Large intestine (tissue), 3 donors: ENCODE measurements around the gene CYTH4. TPM values are rescaled to one million over a fixed set of nuclear protein-coding genes. Genes with fewer than 3 reads are reported as not detected.

Source experiments
- DNase-seq, 2 donors: peaks; one replicate each; pipeline versions ENCODE4 v3.0.0 to v3.0.0-alpha.2; 2013
- H3K27ac ChIP-seq: one replicate; pipeline ENCODE4 v1.5.1; 2013; ENCODE audit warnings: low read length
- H3K27me3 ChIP-seq: 2 replicates; pipeline ENCODE4 v1.6.1; 2013; ENCODE audit warnings: low read length; ENCODE audit not compliant: control insufficient read depth, insufficient read depth
- H3K36me3 ChIP-seq: 2 replicates; pipeline ENCODE4 v1.6.1; 2013; ENCODE audit warnings: low read length; ENCODE audit not compliant: control insufficient read depth, insufficient read depth
- H3K4me1 ChIP-seq: one replicate; pipeline ENCODE4 v1.6.1; 2013; ENCODE audit warnings: low read length; ENCODE audit not compliant: control insufficient read depth, insufficient read depth
- H3K4me3 ChIP-seq: one replicate; pipeline ENCODE4 v1.5.1; 2013; ENCODE audit warnings: low read length
- H3K9me3 ChIP-seq: one replicate; pipeline ENCODE4 v1.6.1; 2013; ENCODE audit warnings: mild to moderate bottlenecking, low read depth, low read length, moderate library complexity; ENCODE audit not compliant: control insufficient read depth
- WGBS: methylation state at CpG from one replicate; pipeline ENCODE4 v1.1.5; 2013; ENCODE audit warnings: low lambda C conversion rate; ENCODE audit not compliant: insufficient coverage; 5-methylcytosine and 5-hydroxymethylcytosine counted together
- polyA plus RNA-seq: library from polyadenylated mRNA; unstranded; fragments of 120-200 nt; gene quantifications from one replicate; pipeline ENCODE4 v1.2.1, GENCODE V29; 2013

CYTH4 gene
- polyA plus RNA-seq, 1 donor: 4.3 TPM

GRCh38 chr22:37311761-37312312, 29.5 kb downstream of the CYTH4 start:
- no peak for DNase-seq
- Histone ChIP-seq H3K36me3 (no peaks in the 10 kb centered on the region), H3K4me3 (no peak overlapping the region), H3K9me3 (no peaks in the 10 kb centered on the region), H3K27me3 (no peaks in the 10 kb centered on the region), H3K4me1 (peaks cover 6% of the 10 kb centered on the region), H3K27ac (no peak overlapping the region)
- no CpG with 5 or more reads among the region's 19 CpGs for WGBS

DNA sequence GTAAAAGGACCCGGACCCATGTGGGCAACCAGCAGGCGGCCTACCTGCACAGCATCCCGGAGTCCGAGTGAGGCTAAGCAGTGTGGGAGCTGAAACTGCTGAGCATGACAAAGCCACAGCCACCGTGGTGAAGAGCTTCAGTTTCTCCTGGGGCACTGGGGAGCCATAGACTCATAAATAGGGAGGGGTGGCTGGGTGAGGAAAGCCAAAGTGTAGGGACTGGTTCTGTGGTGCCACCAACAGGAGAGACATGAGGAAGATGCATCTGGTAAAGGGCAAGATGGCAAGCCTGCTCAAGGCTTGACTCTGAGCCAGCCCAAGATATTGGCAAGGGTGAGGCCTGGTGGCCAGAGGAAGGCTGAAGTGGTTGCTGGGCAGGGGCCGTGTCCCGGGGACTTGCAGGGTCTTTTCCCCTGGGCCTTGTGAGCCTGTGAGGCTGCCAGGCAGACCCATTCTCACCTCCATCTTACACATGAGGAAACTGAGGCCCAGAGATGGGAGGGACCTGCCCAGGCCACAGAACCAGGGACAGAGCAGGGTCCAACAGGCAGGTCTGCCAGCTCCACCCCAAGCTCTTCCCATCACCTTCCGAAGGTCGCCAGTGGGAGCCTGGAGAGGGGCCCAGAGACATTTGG, 30.4 kb downstream of the CYTH4 start:
- Histone ChIP-seq H3K4me1 (peaks cover 2% of the 10 kb centered on the region), H3K27ac (no peak overlapping the region), H3K36me3 (no peaks in the 10 kb centered on the region), H3K4me3 (no peak overlapping the region), H3K27me3 (no peaks in the 10 kb centered on the region), H3K9me3 (no peaks in the 10 kb centered on the region)
- WGBS: no CpG with 5 or more reads among the region's 9 CpGs
- DNase-seq: no peak

DNA sequence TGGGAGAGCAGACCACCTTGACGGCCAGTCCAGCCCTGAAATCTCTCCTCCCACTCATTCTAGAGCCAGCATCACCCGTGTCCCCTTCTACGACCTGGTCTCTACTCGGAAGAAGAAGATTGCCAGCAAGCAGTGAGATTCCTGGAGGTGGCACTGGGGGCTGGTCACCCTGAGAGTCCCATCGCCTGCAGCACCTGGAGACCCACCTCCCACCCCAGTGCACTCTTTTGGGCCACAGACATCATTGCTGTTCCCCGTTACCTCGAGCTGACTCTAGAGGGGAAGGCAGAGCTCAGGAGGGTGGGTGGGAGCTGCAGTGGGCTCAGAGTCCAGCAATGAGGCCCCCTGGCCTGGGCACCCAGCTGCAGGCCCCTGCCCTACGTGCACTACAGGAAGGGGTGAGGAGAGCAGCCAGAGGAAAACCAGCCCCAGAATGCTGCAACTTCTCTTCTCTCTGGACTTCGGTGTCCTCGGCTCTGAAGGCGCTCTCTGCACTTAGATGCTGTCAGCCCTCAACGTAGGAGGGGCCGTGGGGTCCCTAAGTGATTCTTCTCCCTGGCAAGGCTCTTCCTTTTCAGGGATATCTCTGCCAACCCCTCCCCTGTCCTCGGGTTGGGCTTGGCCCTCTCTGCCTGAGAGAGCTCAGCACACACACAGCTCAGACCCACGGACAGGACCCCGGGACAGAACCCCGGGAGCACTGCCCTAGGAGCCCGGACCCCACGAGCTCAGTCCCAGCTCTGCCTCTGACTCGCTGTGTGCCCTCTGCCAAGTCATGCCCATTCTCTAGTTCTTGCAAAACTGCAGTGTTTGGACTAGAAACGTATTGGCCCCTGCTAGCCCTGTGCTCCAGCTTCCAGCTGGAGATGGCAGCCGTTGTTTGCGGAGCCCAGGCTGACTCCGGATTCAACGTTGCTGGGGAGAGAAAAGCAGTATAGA, 31.3 kb downstream of the CYTH4 start:
- no peak for DNase-seq
- H3K36me3 ChIP-seq: no peaks in the 10 kb centered on the region
- no CpG with 5 or more reads among the region's 25 CpGs for WGBS
- no peaks in the 10 kb centered on the region for H3K9me3 ChIP-seq
- no peak overlapping the region for H3K27ac ChIP-seq
- H3K27me3 ChIP-seq: no peaks in the 10 kb centered on the region
- H3K4me3 ChIP-seq: no peak overlapping the region
- no peaks in the 10 kb centered on the region for H3K4me1 ChIP-seq

DNA sequence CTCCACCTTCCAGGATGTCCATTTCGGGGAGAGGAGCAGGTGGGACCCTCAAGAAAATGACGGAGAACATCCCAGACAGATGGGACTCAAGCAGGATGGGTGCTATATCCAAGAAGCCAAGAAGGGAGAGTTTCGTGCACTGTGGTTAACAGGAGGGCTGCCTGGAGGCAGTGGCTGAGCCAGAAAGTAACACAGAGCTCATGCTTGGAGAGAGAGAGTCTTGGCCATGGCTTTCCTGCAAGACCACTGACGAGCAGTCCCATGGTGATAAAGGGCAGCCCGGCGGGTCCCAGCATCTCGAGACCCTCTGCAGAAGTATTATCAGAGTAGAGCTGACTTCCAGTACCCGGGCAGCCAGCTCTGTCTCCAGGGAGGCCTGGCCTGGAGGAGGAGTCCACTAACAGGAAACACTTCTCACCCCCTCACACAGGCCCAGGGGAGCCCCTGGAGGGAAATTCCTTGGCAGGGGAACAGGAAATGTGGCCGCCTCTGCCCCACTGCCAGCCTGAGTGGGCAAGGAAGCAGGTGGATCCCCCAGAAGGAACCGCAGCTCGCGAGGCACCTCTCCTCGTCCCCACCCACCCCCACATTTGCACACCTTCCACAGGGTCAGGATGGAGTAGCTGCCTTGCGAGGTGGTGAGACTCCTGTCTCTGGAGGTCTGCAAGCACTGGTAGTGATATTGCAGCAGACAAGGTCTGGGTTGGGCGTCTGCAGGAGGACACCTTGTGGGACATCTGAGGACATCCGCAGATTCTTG, 32.2 kb downstream of the CYTH4 start:
- Histone ChIP-seq H3K4me1 (no peaks in the 10 kb centered on the region), H3K9me3 (no peaks in the 10 kb centered on the region), H3K4me3 (no peak overlapping the region), H3K27ac (no peak overlapping the region), H3K27me3 (no peaks in the 10 kb centered on the region), H3K36me3 (no peaks in the 10 kb centered on the region)
- WGBS: no CpG with 5 or more reads among the region's 16 CpGs
- DNase-seq: no peak

GRCh38 chr22:37316405-37316804, 34.1 kb downstream of the CYTH4 start:
- H3K9me3 ChIP-seq: no peaks in the 10 kb centered on the region
- H3K36me3 ChIP-seq: no peaks in the 10 kb centered on the region
- DNase-seq: no peak
- no peak overlapping the region for H3K27ac ChIP-seq
- H3K4me3 ChIP-seq: no peak overlapping the region
- no CpG with 5 or more reads among the region's 6 CpGs for WGBS
- no peaks in the 10 kb centered on the region for H3K27me3 ChIP-seq
- peaks cover 6% of the 10 kb centered on the region for H3K4me1 ChIP-seq

GRCh38 chr22:37316875-37317371, 34.6 kb downstream of the CYTH4 start:
- no peaks in the 10 kb centered on the region for H3K36me3 ChIP-seq
- no peaks in the 10 kb centered on the region for H3K9me3 ChIP-seq
- no peaks in the 10 kb centered on the region for H3K27me3 ChIP-seq
- DNase-seq: peak; percentile 56 to 71
- WGBS: no CpG with 5 or more reads among the region's 11 CpGs
- H3K27ac ChIP-seq: no peak overlapping the region
- peaks cover 6% of the 10 kb centered on the region for H3K4me1 ChIP-seq
- no peak overlapping the region for H3K4me3 ChIP-seq

GRCh38 chr22:37317698-37318210, 35.4 kb downstream of the CYTH4 start:
- Histone ChIP-seq H3K4me3 (no peak overlapping the region), H3K27me3 (no peaks in the 10 kb centered on the region), H3K36me3 (no peaks in the 10 kb centered on the region), H3K4me1 (peaks cover 10% of the 10 kb centered on the region), H3K9me3 (no peaks in the 10 kb centered on the region), H3K27ac (no peak overlapping the region)
- no peak for DNase-seq
- 100% methylated on average over 2 of the region's 6 CpGs for WGBS

GRCh38 chr22:37318364-37319109, 36.2 kb downstream of the CYTH4 start:
- H3K4me3 ChIP-seq: no peak overlapping the region
- peaks cover 18% of the 10 kb centered on the region for H3K4me1 ChIP-seq
- H3K9me3 ChIP-seq: no peaks in the 10 kb centered on the region
- DNase-seq: no peak
- no peak overlapping the region for H3K27ac ChIP-seq
- no CpG with 5 or more reads among the region's 18 CpGs for WGBS
- H3K36me3 ChIP-seq: no peaks in the 10 kb centered on the region
- H3K27me3 ChIP-seq: no peaks in the 10 kb centered on the region

GRCh38 chr22:37319469-37319868, 37.2 kb downstream of the CYTH4 start:
- DNase-seq: no peak
- peaks cover 26% of the 10 kb centered on the region for H3K4me1 ChIP-seq
- no peaks in the 10 kb centered on the region for H3K36me3 ChIP-seq
- H3K27me3 ChIP-seq: peaks cover 9% of the 10 kb centered on the region
- H3K4me3 ChIP-seq: no peak overlapping the region
- H3K9me3 ChIP-seq: no peaks in the 10 kb centered on the region
- no CpG with 5 or more reads among the region's 10 CpGs for WGBS
- no peak overlapping the region for H3K27ac ChIP-seq
